Pericardium fibroblast (primary cell): ENCODE results near the gene CD81. TPM values are rescaled to one million over a fixed set of nuclear protein-coding genes. Genes with fewer than 3 reads are reported as not detected.

Experiments
- total RNA-seq: library from RNA; depleted of rRNA; stranded (reverse); fragments of >200 nt; gene quantifications from 2 replicates; pipeline ENCODE4 v1.2.3, GENCODE V29; 2015

Gene CD81, protein sequence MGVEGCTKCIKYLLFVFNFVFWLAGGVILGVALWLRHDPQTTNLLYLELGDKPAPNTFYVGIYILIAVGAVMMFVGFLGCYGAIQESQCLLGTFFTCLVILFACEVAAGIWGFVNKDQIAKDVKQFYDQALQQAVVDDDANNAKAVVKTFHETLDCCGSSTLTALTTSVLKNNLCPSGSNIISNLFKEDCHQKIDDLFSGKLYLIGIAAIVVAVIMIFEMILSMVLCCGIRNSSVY
- total RNA-seq: 349 and 378 TPM in 2 replicates

DNA sequence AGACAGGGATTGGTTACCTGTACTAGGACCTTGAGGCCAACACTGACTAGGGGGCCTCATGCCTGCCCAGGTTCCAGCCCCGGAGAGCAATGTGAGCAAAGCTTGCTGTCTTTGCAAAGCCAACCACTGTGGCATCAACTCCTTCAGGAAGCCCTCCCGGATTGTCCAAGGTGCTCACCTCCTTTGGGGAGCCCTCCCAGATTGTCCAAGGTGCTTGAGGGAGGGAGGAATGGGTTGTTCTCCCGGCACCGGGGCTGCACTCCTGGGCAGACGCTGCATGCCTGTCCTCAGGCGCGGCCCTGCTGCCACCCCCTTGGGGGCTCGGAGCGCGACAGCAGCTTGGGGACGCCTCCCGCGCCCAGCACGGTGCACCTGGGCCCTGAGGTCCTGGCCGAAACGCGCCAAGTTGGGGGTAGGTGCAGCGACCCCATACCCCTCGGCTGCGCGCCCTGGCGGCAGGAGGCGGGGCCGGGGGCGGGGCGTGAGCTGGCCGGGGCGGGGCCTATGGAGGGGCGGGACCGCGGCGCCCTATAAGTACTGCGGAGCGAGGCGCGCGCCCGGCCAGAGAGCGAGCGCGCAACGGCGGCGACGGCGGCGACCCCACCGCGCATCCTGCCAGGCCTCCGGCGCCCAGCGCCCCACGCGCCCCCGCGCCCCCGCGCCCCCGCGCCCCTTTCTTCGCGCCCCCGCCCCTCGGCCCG lies at the start of gene CD81:
Gene CD81, plus strand, starts transcription at position 560 of the 701 bp plus-strand sequence. CDS start 240 bp downstream, outside the sequence.

DNA sequence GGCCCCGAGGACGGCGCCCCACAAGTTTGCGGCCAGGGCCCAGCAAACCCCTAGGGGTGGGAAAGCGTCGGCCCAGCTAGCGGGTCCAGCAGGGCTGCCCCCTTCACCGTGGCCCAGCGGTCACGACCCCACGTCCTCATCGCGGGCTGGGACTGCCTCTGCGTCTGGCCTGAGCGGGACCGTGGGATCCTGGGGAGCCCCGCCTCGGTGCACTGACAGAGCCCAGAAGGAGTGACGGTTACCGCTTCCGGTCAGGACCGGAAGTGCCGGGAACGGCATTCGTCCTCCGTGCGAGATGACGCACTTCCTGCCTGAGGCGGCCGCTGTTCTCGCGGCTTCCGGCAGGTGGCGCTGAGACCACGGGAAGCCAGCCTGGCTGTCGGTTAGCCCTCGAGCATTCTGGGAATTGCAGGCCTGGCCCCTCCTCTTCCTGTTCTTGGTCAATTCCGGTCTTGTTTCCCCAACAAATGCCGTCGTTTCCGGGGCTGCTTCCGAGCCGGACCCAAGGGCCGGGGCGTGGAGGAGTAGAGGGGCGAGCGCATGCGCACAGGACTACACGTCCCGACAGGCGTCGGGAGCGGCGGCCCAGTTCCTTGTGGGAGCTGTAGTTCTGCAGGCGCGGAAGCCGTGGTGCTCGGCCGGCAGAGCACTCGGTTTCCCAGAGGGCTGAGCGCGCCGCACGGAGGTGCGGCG lies 23.1 kb downstream of the CD81 start, which contains the start of gene TSSC4:
Gene TSSC4, plus strand, starts transcription at position 682 of the 693 bp plus-strand sequence. CDS start 1,884 bp downstream, outside the sequence.

DNA sequence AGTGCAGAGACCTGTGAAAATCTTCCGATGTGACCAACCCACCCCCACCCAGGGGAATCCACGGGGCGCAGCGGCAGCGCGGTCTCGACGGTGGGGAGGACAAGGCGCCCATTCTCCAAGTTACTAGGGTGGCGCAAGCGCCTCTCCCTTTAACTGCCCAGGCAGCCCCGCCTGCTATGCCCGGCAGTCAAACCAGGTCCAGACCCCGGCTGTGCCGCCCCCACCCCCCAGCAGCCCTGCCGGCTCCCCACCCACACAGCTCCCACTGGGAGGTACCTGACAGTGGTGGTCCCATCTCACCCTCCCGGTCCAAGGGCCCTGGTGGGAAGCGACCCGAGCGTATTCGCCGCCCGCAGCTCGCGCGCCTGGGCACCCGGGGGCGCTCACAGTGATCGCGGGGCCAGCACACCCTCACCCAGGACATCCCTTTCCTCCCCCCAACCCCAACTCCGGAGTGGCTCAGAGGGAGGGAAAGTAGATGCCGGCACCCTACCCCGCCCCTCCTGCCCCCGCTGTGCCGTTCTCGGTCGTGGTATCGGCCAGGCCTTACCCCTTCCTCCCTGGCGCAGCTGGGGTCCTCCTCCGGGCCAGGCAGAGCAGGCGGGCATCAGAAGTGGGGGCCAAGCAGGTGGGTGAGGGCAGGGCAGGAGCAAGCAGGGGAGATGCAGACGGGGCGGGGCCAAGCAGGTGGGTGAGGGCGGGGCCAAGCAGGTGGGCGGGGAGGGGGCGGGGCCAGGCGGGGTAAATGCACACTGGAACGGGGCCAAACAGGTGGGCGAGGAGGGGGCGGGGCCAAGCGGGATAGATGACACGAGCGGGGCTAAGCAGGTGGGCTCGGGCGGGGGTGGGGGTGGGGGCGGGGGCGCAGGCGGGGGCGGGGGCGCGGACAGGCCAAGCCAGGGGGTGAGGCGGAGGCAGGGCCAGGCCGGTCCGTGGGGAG lies 67.0 kb downstream of the CD81 start, which contains the start of gene TRPM5:
Gene TRPM5, minus strand, starts transcription at position 634 of the 940 bp plus-strand sequence. CDS start 21,478 bp downstream, outside the sequence.

DNA sequence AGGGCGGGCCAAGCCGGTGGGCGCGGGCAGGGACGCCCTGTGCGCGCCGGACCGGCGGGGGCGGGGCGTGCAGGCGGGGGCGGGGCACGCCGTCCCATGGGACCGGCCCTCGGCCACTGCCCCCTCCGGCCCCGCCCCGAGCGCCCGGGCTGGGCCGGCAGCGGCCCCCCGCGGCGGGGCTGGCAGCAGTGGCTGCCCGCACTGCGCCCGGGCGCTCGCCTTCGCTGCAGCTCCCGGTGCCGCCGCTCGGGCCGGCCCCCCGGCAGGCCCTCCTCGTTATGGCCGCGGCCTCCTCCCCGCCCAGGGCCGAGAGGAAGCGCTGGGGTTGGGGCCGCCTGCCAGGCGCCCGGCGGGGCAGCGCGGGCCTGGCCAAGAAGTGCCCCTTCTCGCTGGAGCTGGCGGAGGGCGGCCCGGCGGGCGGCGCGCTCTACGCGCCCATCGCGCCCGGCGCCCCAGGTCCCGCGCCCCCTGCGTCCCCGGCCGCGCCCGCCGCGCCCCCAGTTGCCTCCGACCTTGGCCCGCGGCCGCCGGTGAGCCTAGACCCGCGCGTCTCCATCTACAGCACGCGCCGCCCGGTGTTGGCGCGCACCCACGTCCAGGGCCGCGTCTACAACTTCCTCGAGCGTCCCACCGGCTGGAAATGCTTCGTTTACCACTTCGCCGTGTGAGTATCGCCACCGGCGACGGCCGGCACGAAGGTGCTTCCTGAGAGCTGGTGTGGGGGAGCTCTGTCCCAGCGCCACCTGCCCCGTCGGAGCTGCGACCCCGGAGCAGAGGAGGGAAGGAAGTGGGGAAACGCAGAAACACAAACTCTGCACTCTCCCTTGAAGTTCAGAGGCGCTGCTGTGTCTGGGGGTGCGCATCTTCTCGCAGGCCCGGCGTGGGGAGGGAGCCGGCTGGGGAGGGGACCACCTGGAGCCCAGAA lies 68.0 kb downstream of the CD81 start, which contains the start of gene KCNQ1:
Gene KCNQ1, plus strand, starts transcription at position 188 of the 925 bp plus-strand sequence. Its CDS starts 91 bp downstream, at position 279.

Other genes with a start within 250 kb of the CD81 start
- gene IGF2, start 237.9 kb upstream of the CD81 start, total RNA-seq: 539 and 549 TPM in 2 replicates
- gene INS, start 216.1 kb upstream of the CD81 start, total RNA-seq: not detected in 2 replicates
- gene TH, start 205.5 kb upstream of the CD81 start, total RNA-seq: 0.17 and 17.5 TPM in 2 replicates
- gene ASCL2, start 106.7 kb upstream of the CD81 start, total RNA-seq: 0.17 TPM in 1 of 2 replicates, not detected in the other
- not detected in 2 replicates for gene C11orf21, start 75.4 kb upstream of the CD81 start, total RNA-seq
- gene TSPAN32, start 75.3 kb upstream of the CD81 start, total RNA-seq: 0.82 TPM in 1 of 2 replicates, not detected in the other
- 39.7 and 48.4 TPM in 2 replicates for gene TSSC4, start 23.4 kb downstream of the CD81 start, total RNA-seq
- 0.12 TPM in 1 of 2 replicates, not detected in the other for gene TRPM5, start 67.2 kb downstream of the CD81 start, total RNA-seq
- not detected in 2 replicates for gene KCNQ1, start 67.7 kb downstream of the CD81 start, total RNA-seq